HS-27A (cell line): ENCODE data around the gene YIF1B.

ENCODE experiments used
- DNase-seq: peaks from one replicate; pipeline ENCODE4 v3.0.0-alpha.2; 2012; ENCODE audit warnings: low read depth, missing footprints

YIF1B gene

GRCh38 chr19:38304866-38305429, 10.8 kb downstream of the YIF1B start:
- DNase-seq = no peak

GRCh38 chr19:38304352-38304865, 11.3 kb downstream of the YIF1B start:
- no peak for DNase-seq

GRCh38 chr19:38303517-38304351, 12.0 kb downstream of the YIF1B start, which contains the start of gene C19orf33:
Gene C19orf33, plus strand, starts transcription at chr19:38304251. Its CDS starts 11 bp downstream, at chr19:38304262.
- no peak for DNase-seq

GRCh38 chr19:38298821-38299680, 16.7 kb downstream of the YIF1B start:
- no peak for DNase-seq

- no peak for DNase-seq
Measured at GRCh38 chr19:38294090-38294489, 21.7 kb downstream of the YIF1B start.

GRCh38 chr19:38293281-38293680, 22.5 kb downstream of the YIF1B start:
- no peak for DNase-seq

GRCh38 chr19:38291855-38292254, 23.9 kb downstream of the YIF1B start:
- no peak for DNase-seq

- DNase-seq = peak; percentile 79
Measured at GRCh38 chr19:38290631-38291147, 25.1 kb downstream of the YIF1B start.

GRCh38 chr19:38289955-38290354, 25.8 kb downstream of the YIF1B start:
- no peak for DNase-seq

GRCh38 chr19:38288123-38288855, 27.5 kb downstream of the YIF1B start:
- DNase-seq = no peak

GRCh38 chr19:38287604-38288003, 28.1 kb downstream of the YIF1B start:
- DNase-seq = no peak

GRCh38 chr19:38285567-38285966, 30.2 kb downstream of the YIF1B start:
- no peak for DNase-seq

- no peak for DNase-seq
Measured at GRCh38 chr19:38284422-38284821, 31.3 kb downstream of the YIF1B start.

- no peak for DNase-seq
Measured at GRCh38 chr19:38283271-38283670, 32.5 kb downstream of the YIF1B start.

- no peak for DNase-seq
Measured at GRCh38 chr19:38281811-38282566, 33.8 kb downstream of the YIF1B start.

- no peak for DNase-seq
Measured at GRCh38 chr19:38280030-38280921, 35.5 kb downstream of the YIF1B start.

- no peak for DNase-seq
Measured at GRCh38 chr19:38278751-38279150, 37.0 kb downstream of the YIF1B start.

- peak; percentile 80 for DNase-seq
Measured at GRCh38 chr19:38277969-38278680, 37.6 kb downstream of the YIF1B start.

GRCh38 chr19:38277549-38277948, 38.2 kb downstream of the YIF1B start:
- DNase-seq = no peak
